GM10266 (cell line): Measurements from ENCODE around the gene ST14.
A peak's percentile ranks its signal among the peaks of the same experiment; 100 is the strongest.

ENCODE experiments used
- DNase-seq: peaks from one replicate; pipeline ENCODE4 v3.0.0; 2012; ENCODE audit errors: extremely low spot score
- CTCF ChIP-seq: IDR thresholded peaks from 2 replicates; pipeline ENCODE4 v1.5.1; 2012; ENCODE audit warnings: mild to moderate bottlenecking, low read depth; ENCODE audit not compliant: control insufficient read depth, insufficient read depth; ENCODE audit errors: missing control alignments

ST14 gene

GRCh38 chr11:130126516-130126915 is 33.1 kb upstream of the ST14 start:
- DNase-seq = no peak
- TF ChIP-seq CTCF = no peak

GRCh38 chr11:130127509-130127908 is 32.1 kb upstream of the ST14 start:
- DNase-seq = no peak
- no peak for TF ChIP-seq CTCF

- DNase-seq = no peak
These were observed 31.0 kb upstream of the ST14 start for GRCh38 chr11:130128626-130129025.

GRCh38 chr11:130129922-130130321 is 29.7 kb upstream of the ST14 start:
- no peak for TF ChIP-seq CTCF
- DNase-seq = no peak

More at GRCh38 chr11:130128626-130129025, 31.0 kb upstream of the ST14 start:
- no peak for TF ChIP-seq CTCF

GRCh38 chr11:130131961-130132850 is 27.4 kb upstream of the ST14 start:
- TF ChIP-seq CTCF = peak; percentile 82
- DNase-seq = peak; percentile 74

GRCh38 chr11:130133716-130134115 is 25.9 kb upstream of the ST14 start:
- DNase-seq = no peak
- no peak for TF ChIP-seq CTCF

- no peak for DNase-seq
- no peak for TF ChIP-seq CTCF
These were observed 23.5 kb upstream of the ST14 start for GRCh38 chr11:130136107-130136506.
